HG03135 (cell line): Measurements from ENCODE around the gene BMP5.
"Not testable (repeated sequence)": the region's sequence is repeated elsewhere in the genome, so short reads cannot be mapped to it uniquely, and the experiment has no call there.

ENCODE experiments used
- ATAC-seq: cut with Tn5 transposase; IDR thresholded peaks from one replicate; pipeline ENCODE4 v1.9.1; 2021; ENCODE audit warnings: mild to moderate bottlenecking, moderate library complexity; ENCODE audit not compliant: unreplicated experiment

The BMP5 gene

GRCh38 chr6:55875400-55875799, at the start of gene BMP5:
Gene BMP5, minus strand, starts transcription at chr6:55875590. Its CDS starts 725 bp downstream, at chr6:55874865.
- no peak for ATAC-seq

GRCh38 chr6:55922406-55922805, 47.0 kb upstream of the BMP5 start:
- ATAC-seq = no peak

DNA sequence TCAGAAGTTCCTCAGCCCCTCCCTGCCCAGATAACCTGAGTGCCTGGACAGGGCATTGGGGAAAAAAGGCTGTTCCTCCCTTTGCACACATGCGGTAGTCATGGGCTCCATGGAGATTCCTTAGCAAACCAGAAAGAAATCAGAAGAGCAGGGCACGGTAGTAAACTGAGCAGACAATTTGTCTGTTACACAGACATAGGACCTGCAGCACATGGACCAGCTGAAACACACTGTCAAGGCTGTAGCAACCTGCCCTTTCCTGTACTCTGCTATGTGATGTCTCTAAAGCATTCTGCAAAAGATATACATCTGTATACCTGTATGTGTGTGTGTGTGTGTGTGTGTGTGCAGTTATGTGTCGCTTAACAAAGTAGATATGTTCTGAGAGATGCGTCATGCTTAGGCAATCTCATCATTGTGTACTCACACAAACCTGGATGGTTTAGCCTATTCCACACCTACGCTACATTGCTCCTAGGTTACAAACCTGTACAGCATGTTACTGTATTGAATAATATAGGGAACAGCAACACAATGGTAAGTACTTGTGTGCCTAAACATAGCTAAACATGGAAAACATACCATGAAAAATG, 44.4 kb upstream of the BMP5 start:
- ATAC-seq = no peak

GRCh38 chr6:55918639-55919038, 43.2 kb upstream of the BMP5 start:
- no peak for ATAC-seq

- ATAC-seq = no peak
Observed at GRCh38 chr6:55917751-55918415, 42.5 kb upstream of the BMP5 start.

DNA sequence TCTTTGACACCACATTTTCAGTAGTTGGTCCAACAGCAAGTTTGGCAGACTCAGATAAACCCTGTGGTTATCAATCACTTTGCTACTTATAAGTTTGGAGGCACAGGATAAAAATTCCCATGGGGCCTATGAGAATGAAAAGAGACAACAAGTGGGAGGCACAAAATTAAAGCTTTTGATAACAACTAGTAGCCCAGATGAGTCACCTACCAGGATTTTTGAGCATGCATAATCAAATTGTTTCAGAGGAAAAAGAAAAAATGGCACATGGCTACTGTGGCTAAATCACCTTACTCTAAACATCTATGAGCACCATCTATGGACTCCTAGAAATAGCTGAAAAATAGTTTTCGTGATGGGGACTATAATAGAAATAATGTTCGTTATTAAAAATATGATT, 40.8 kb upstream of the BMP5 start:
- ATAC-seq = no peak

DNA sequence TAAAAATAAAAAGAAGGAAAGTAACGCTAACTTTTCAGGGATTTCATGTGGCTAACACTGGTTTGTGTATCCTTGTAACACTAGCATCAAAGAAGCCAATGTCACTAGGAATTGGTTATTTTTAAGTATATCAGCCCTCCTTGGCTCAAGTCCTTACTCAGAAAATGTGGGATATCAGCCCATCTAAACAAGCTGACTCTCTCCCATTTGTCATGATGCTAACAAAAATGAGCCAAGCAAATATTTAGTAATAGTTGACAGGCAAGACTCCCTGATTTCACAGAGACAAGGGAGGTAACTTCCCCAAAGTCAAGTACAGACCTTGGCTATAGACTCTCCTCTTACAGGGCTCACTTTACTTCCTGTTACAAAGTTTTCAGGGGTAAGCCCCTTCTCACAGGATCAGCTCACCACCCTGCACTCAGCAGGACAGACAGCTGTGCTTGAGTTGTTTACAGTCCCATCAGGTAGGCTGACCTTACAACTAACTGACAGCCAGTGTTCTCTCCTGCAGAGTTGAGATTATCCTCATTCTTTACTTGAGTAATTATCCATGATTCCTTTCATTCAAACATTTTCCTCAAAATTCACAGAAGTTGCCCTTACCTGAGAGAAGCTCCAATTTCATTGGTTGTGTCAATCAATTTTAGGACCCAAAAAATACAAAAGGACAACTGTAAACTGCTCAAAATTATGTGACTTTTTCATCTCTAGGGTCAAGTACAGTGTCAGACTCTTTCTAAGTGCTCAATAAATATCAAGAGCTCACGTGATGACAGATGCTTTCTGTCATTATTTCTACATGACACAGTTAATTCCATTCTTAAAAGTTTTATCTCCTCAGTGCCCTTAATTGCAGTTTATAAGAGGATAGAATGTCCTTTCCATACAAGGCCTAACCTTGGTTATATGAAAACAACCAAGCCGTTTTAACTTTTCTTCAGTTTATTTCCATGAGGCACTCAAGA, 38.1 kb upstream of the BMP5 start:
- no peak for ATAC-seq

GRCh38 chr6:55910466-55910865, 35.1 kb upstream of the BMP5 start:
- ATAC-seq = not testable (repeated sequence)

- not testable (repeated sequence) for ATAC-seq
Observed at GRCh38 chr6:55909911-55910310, 34.5 kb upstream of the BMP5 start.

DNA sequence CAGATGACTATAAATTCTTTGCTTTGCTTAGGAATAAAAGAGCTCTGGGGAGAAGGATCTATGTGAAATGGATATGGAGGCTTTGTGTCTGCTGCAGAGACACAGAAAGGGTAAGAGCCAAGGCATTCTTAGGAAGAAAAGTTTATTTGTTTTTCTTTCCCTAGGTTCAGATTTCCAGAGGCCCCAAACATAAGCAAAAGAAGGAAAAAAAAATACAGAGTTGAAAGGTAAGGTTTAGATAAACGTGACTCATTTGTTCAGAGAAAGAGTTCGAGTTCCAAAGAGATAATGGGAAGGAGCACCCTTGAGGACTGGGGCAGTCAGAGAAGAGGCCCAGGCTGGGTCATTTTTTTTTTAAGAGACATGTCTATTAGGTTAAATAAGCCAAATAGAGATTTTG, 27.4 kb upstream of the BMP5 start:
- no peak for ATAC-seq

DNA sequence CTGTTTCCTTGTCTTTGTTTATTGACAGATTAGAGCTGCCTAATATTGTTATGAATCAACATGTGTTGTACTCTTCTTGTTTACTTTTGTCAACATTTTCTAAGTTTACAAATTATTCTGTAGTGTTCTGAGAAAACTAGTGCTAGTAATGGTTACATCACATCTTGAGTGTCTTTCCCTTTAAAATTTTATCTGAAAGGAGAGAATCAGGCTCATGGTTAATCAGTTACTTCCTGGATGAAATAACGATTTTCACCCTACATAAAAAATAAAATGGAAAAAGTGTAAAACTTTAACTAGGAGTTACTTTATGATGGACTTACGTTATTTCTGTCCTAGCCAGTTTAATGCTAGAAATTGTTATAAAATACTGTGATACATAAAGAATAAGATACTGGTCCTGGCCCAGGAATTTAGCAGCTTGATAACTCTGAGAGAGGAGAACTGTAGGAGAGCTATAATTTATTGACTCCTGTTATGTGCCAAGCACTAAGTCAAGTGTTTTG, 26.4 kb upstream of the BMP5 start:
- ATAC-seq = no peak

- ATAC-seq = no peak
Observed at GRCh38 chr6:55898342-55898741, 23.0 kb upstream of the BMP5 start.

- no peak for ATAC-seq
Observed at GRCh38 chr6:55897346-55897745, 22.0 kb upstream of the BMP5 start.

DNA sequence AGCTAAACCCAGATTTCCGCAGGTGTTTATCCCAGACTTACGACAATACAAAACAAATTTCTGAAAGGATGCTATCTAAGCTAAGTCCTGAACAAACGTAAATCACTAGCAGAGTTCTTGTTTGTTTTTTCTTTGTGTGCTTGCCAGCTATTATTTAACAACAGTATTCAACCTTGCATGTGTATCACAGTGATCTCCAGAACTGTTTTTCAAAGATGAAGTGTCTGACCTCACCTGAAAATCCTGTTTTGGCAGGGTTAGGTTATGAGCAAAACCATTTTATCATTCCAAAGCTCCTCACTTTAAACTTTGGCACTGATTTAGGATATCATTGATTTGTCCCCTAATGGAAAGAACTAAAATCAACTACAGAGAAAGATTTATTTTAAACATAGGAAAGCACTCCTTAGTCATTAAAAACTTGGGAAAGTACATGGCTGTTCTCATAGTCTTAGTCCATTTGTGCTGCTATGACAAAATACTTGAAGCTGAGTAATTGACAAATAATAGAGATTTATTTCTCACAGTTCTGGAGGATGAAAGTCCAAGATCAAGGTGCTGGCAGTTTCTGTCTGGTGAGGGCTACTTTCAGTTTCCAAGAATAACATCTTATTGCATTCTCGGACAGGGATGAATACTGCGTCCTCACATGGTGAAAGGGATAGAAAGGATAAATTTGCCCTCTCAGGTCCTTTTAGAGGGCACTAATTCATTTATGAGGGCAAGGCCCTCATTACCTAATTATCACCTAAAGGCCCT, 20.8 kb upstream of the BMP5 start:
- ATAC-seq = no peak

DNA sequence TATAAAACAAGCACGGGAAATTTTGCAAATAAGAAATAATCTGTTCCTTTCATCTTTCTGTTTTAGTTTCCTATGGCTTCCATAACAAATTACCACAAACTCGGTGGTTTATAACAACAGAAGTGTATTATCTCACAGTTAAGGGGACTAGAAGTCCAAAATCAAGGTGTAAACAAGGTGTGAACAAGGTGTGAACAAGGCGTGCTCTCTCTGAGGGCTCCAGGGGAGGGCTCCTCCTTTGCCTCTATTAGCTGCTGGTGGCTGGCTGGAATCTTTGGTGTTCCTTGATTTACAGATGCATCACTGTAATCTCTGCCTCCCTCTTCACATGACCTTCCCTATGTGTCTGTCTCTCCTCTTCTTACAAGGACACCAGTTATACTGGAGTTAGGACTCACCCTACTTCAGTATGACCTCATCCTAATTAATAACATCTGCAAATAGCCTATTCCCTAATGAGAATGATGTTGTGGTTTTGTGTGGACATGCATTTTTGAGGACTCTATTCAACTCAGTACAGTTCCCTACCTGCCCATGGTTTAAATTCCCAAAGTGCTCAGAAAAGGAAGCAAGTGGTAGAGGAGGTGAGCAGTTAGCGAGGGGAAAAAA, 17.5 kb upstream of the BMP5 start:
- no peak for ATAC-seq

GRCh38 chr6:55888917-55889316, 13.5 kb upstream of the BMP5 start:
- ATAC-seq = no peak

- ATAC-seq = no peak
Observed at GRCh38 chr6:55886185-55886836, 10.9 kb upstream of the BMP5 start.

- ATAC-seq = no peak
Observed at GRCh38 chr6:55882718-55883569, 7.6 kb upstream of the BMP5 start.

- no peak for ATAC-seq
Observed at GRCh38 chr6:55877283-55877682, 1.9 kb upstream of the BMP5 start.
